GM12892 (cell line): ENCODE results near the gene RUVBL2.

Experiments
- POLR2A ChIP-seq: IDR thresholded peaks from 2 replicates; pipeline ENCODE4 v1.6.1; 2011; ENCODE audit warnings: low read depth, low read length, control low read depth
- POLR2AphosphoS5 ChIP-seq: IDR thresholded peaks from 2 replicates; pipeline ENCODE4 v1.6.1; 2011; ENCODE audit warnings: low read depth, low read length, control low read depth
- TAF1 ChIP-seq: IDR thresholded peaks from 2 replicates; pipeline ENCODE4 v1.6.1; 2011; ENCODE audit warnings: low read depth, mild to moderate bottlenecking, control low read depth, low read length, borderline replicate concordance

DNA sequence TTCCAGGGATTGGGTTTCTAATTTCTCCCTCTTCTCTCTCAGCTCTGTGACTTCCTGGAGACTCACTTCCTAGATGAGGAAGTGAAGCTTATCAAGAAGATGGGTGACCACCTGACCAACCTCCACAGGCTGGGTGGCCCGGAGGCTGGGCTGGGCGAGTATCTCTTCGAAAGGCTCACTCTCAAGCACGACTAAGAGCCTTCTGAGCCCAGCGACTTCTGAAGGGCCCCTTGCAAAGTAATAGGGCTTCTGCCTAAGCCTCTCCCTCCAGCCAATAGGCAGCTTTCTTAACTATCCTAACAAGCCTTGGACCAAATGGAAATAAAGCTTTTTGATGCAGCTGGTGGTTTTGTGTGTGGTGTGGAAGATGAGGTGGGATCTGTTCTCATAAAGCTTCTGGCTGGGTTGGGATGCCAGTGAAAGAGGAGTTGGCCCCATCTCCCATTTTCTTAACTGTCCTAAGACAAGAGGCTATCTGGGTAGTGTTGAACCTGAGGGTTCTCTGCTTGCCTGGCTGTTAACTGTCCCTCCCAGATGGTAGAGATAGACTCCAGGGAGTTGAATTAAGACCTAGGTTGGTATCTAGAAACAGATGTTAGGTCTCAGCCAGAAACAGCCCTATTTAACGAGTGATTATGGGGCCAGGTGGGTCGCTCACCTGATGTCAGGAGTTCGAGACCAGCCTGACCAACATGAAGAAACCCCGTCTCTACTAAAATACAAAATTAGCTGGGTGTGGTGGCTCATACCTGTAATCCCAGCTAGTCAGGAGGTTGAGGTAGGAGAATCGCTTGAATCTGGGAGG is 26.9 kb upstream of the RUVBL2 start:
- TF ChIP-seq POLR2A (no peak), POLR2AphosphoS5 (no peak), TAF1 (no peak)
